Stomach (tissue), 4 donors: Measurements from ENCODE around the gene COL4A2.

Experiments used
- CTCF ChIP-seq, 7 experiments: fragments of 450-650 bp in 4 of 7; fragments of 200-600 bp in 3 of 7; sonication (generic) in 3 of 7; IDR thresholded peaks; one replicate each; pipeline ENCODE4 v1.5.1; 2016 to 2019; ENCODE audit warnings: antibody characterized with exemption in 7 of 7, control low read depth in 2 of 7, mild to moderate bottlenecking in 1 of 7
- POLR2A ChIP-seq, 4 donors: fragments of 450-650 bp; IDR thresholded peaks; one replicate each; pipeline ENCODE4 v1.6.1; 2016; ENCODE audit warnings: antibody characterized with exemption in 4 of 4, control low read depth in 2 of 4, mild to moderate bottlenecking in 1 of 4, moderate library complexity in 1 of 4

GRCh38 chr13:110436276-110436675 lies 129.2 kb downstream of the COL4A2 start:
- TF ChIP-seq CTCF (IDR thresholded peaks at IDR 0.05) (no peak), POLR2A (IDR thresholded peaks at IDR 0.05) (no peak)
